H1 (cell line): Measurements from ENCODE around the gene ASIC2. TPM values are rescaled to one million over a fixed set of nuclear protein-coding genes. Genes with fewer than 3 reads are reported as not detected.

Source experiments
- CTCF ChIA-PET: fragments of 300-600 bp; sonication (Branson Sonifier 250); formaldehyde crosslinking; loops from one replicate; lab custom pipeline; 2021; ENCODE audit not compliant: partially characterized antibody; lab: Charles Lee
- POLR2A ChIA-PET: fragments of 300-600 bp; sonication (Branson Sonifier 250); formaldehyde crosslinking; loops from one replicate; lab custom pipeline; 2021; ENCODE audit warnings: inconsistent platforms; ENCODE audit not compliant: partially characterized antibody; lab: Charles Lee
- DNase-seq, 2 experiments: peaks; one replicate each; pipeline versions ENCODE4 v3.0.0 to v3.0.0-alpha.2; 2010 to 2022; ENCODE audit warnings: low spot score in 2 of 2, low read depth in 1 of 2, mixed read lengths in 1 of 2
- FAIRE-seq: peaks from 2 replicates; lab custom pipeline; 2011; peaks lifted over from hg19 to GRCh38; lab: Jason Lieb, UNC
- H2AFZ ChIP-seq: 2 replicates; pipeline ENCODE4 v1.8.1; 2012; ENCODE audit warnings: low read length, inconsistent platforms
- H2AK5ac ChIP-seq: 2 replicates; pipeline ENCODE4 v1.6.1; 2013; ENCODE audit warnings: low read depth, low read length
- H2BK120ac ChIP-seq: replicated peaks from 2 replicates; pipeline ENCODE3; 2013; ENCODE audit warnings: low read depth, low read length, inconsistent platforms
- H2BK12ac ChIP-seq: 2 replicates; pipeline ENCODE4 v1.6.1; 2013; ENCODE audit warnings: low read depth, low read length
- H2BK15ac ChIP-seq: 2 replicates; pipeline ENCODE4 v1.6.1; 2013; ENCODE audit warnings: low read length
- H2BK20ac ChIP-seq: 2 replicates; pipeline ENCODE4 v1.6.1; 2013; ENCODE audit warnings: low read length
- H2BK5ac ChIP-seq: 2 replicates; pipeline ENCODE4 v1.6.1; 2013; ENCODE audit warnings: low read depth, low read length
- H3K14ac ChIP-seq: 2 replicates; pipeline ENCODE4 v1.6.1; 2013; ENCODE audit warnings: inconsistent platforms; ENCODE audit not compliant: insufficient read length
- H3K18ac ChIP-seq: 2 replicates; pipeline ENCODE4 v1.6.1; 2013; ENCODE audit warnings: low read length; ENCODE audit errors: extremely low read depth
- H3K23ac ChIP-seq: 2 replicates; pipeline ENCODE4 v1.6.1; 2013; ENCODE audit warnings: inconsistent platforms; ENCODE audit not compliant: insufficient read length
- H3K23me2 ChIP-seq: 2 replicates; pipeline ENCODE4 v1.6.1; 2013; ENCODE audit warnings: low read depth, low read length
- H3K27ac ChIP-seq: 2 replicates; pipeline ENCODE4 v1.6.1; 2011; ENCODE audit warnings: low read depth, low read length, inconsistent platforms
- H3K27me3 ChIP-seq, 4 experiments: replicated peaks in 1 of 4; 1 replicate in 1 of 4; 2 replicates in 3 of 4; pipeline versions ENCODE4 v1.6.1 to v1.8.1; 2011 to 2013; ENCODE audit warnings: low read length in 3 of 4, mild to moderate bottlenecking in 3 of 4, inconsistent platforms in 2 of 4, mixed read lengths in 2 of 4, moderate library complexity in 1 of 4; ENCODE audit not compliant: control insufficient read depth in 3 of 4, insufficient read depth in 3 of 4; ENCODE audit errors: extremely low read depth in 1 of 4
- H3K36me3 ChIP-seq, 4 experiments: 2 replicates each; pipeline versions ENCODE4 v1.6.1 to v1.8.1; 2011 to 2013; ENCODE audit warnings: mild to moderate bottlenecking in 4 of 4, low read length in 3 of 4, moderate library complexity in 2 of 4, control low read depth in 1 of 4, inconsistent platforms in 1 of 4; ENCODE audit not compliant: insufficient read depth in 4 of 4, control insufficient read depth in 2 of 4
- H3K4ac ChIP-seq: replicated peaks from 2 replicates; pipeline ENCODE3; 2013; ENCODE audit warnings: low read length, low read depth, mixed read lengths, inconsistent platforms; ENCODE audit not compliant: insufficient read length
- H3K4me1 ChIP-seq, 4 experiments: replicated peaks in 1 of 4; 1 replicate in 1 of 4; 2 replicates in 3 of 4; pipeline versions ENCODE4 v1.6.1 to v1.8.1; 2011 to 2013; ENCODE audit warnings: low read length in 3 of 4, inconsistent platforms in 2 of 4, mixed read lengths in 1 of 4; ENCODE audit not compliant: insufficient read depth in 4 of 4, control insufficient read depth in 3 of 4
- H3K4me2 ChIP-seq, 2 experiments: 2 replicates each; pipeline versions ENCODE4 v1.6.1 to v1.8.1; 2011 to 2013; ENCODE audit warnings: low read depth in 2 of 2, low read length in 2 of 2, control low read depth in 1 of 2, inconsistent platforms in 1 of 2, mild to moderate bottlenecking in 1 of 2; ENCODE audit not compliant: insufficient read depth in 1 of 2
- H3K4me3 ChIP-seq, 4 experiments: fragments of 200-600, 300-600 bp in 1 of 4; sonication (generic), shearing (Covaris generic), sonication (Bioruptor Twin) in 1 of 4; 2 replicates each; pipeline versions ENCODE4 v1.5.1 to v1.8.1; 2011 to 2016; ENCODE audit warnings: low read length in 4 of 4, low read depth in 3 of 4, control low read depth in 2 of 4, inconsistent platforms in 2 of 4, mild to moderate bottlenecking in 2 of 4, mixed read lengths in 1 of 4, moderate library complexity in 1 of 4; ENCODE audit not compliant: insufficient read depth in 2 of 4; ENCODE audit errors: extremely low read depth in 1 of 4
- H3K56ac ChIP-seq: replicated peaks from 2 replicates; pipeline ENCODE3; 2013; ENCODE audit warnings: low read depth, mild to moderate bottlenecking, mixed read lengths, low read length, inconsistent platforms; ENCODE audit not compliant: insufficient read length
- H3K79me1 ChIP-seq: 2 replicates; pipeline ENCODE4 v1.6.1; 2013; ENCODE audit warnings: low read depth, low read length, control low read depth
- H3K79me2 ChIP-seq, 2 experiments: 2 replicates each; pipeline versions ENCODE4 v1.6.1 to v1.8.1; 2012 to 2013; ENCODE audit warnings: low read length in 2 of 2, mild to moderate bottlenecking in 2 of 2, inconsistent platforms in 1 of 2; ENCODE audit not compliant: insufficient read depth in 2 of 2, control insufficient read depth in 1 of 2
- H3K9ac ChIP-seq, 4 experiments: replicated peaks in 1 of 4; 1 replicate in 1 of 4; 2 replicates in 3 of 4; pipeline versions ENCODE4 v1.6.1 to v1.8.1; 2011 to 2013; ENCODE audit warnings: low read depth in 3 of 4, low read length in 3 of 4, control low read depth in 2 of 4, mild to moderate bottlenecking in 2 of 4, moderate library complexity in 2 of 4, inconsistent platforms in 1 of 4; ENCODE audit errors: extremely low read depth in 1 of 4
- H3K9me3 ChIP-seq, 2 experiments: 2 replicates each; pipeline versions ENCODE4 v1.6.1 to v1.8.1; 2012 to 2013; ENCODE audit warnings: mild to moderate bottlenecking in 2 of 2, moderate library complexity in 2 of 2, control low read depth in 1 of 2, inconsistent platforms in 1 of 2, low read depth in 1 of 2, low read length in 1 of 2, mixed read lengths in 1 of 2; ENCODE audit not compliant: insufficient read depth in 2 of 2
- H4K20me1 ChIP-seq, 2 experiments: replicated peaks in 1 of 2; 2 replicates each; pipeline versions ENCODE3 to v1.8.1; 2011 to 2013; ENCODE audit warnings: inconsistent platforms in 2 of 2, low read length in 2 of 2, mild to moderate bottlenecking in 1 of 2; ENCODE audit not compliant: insufficient read depth in 2 of 2, control insufficient read depth in 1 of 2
- H4K5ac ChIP-seq: 2 replicates; pipeline ENCODE4 v1.6.1; 2013; ENCODE audit warnings: low read length, low read depth, mixed read lengths, inconsistent platforms; ENCODE audit not compliant: insufficient read length
- H4K8ac ChIP-seq: 2 replicates; pipeline ENCODE4 v1.8.0; 2013; ENCODE audit warnings: mild to moderate bottlenecking, moderate library complexity, low read length, inconsistent platforms; ENCODE audit not compliant: insufficient read depth; ENCODE audit errors: extremely low read depth
- H4K91ac ChIP-seq: replicated peaks from 2 replicates; pipeline ENCODE3; 2013; ENCODE audit warnings: low read length, mixed read lengths, inconsistent platforms; ENCODE audit not compliant: insufficient read length
- CBX5 ChIP-seq: fragments of 300-800, 300-1000 bp; sonication (generic); IDR thresholded peaks from 2 replicates; pipeline ENCODE4 v1.7.1; 2016; ENCODE audit warnings: antibody characterized with exemption, low read length, low read depth
- CEBPB ChIP-seq: IDR thresholded peaks from 2 replicates; pipeline ENCODE4 v1.6.1; 2012; ENCODE audit warnings: low read depth, low read length
- JUND ChIP-seq: IDR thresholded peaks from 2 replicates; pipeline ENCODE4 v1.6.1; 2011; ENCODE audit warnings: mild to moderate bottlenecking, improper control_type of control experiment, low read length
- KDM1A ChIP-seq: fragments of 200-600, 300-600 bp; sonication (generic); IDR thresholded peaks from 2 replicates; pipeline ENCODE4 v1.7.1; 2016; ENCODE audit warnings: mild to moderate bottlenecking, low read length, borderline replicate concordance
- KDM5A ChIP-seq: fragments of 200-600 bp; IDR thresholded peaks from 2 replicates; pipeline ENCODE4 v1.7.1; 2012; ENCODE audit warnings: mild to moderate bottlenecking, low read length, inconsistent platforms, mixed read lengths
- POLR2A ChIP-seq, 2 experiments: IDR thresholded peaks; 1 replicate in 1 of 2; 2 replicates in 1 of 2; pipeline ENCODE4 v1.6.1; 2011; ENCODE audit warnings: low read depth in 2 of 2, low read length in 2 of 2, mild to moderate bottlenecking in 2 of 2; ENCODE audit errors: control extremely low read depth in 1 of 2
- RBBP5 ChIP-seq: IDR thresholded peaks from 2 replicates; pipeline ENCODE4 v1.7.1; 2012; ENCODE audit warnings: low read depth, mild to moderate bottlenecking, inconsistent platforms, low read length, moderate library complexity, borderline replicate concordance
- RNF2 ChIP-seq: fragments of 200-900, 300-1000 bp; sonication (generic); IDR thresholded peaks from 2 replicates; pipeline ENCODE4 v1.7.1; 2016; ENCODE audit warnings: borderline replicate concordance, low read depth, mild to moderate bottlenecking, antibody characterized with exemption, low read length; ENCODE audit not compliant: poor library complexity, severe bottlenecking; ENCODE audit errors: missing control alignments
- SIN3A ChIP-seq, 2 experiments: IDR thresholded peaks in 1 of 2; conservative IDR thresholded peaks in 1 of 2; 2 replicates each; pipeline ENCODE4 v1.6.1; 2011 to 2012; ENCODE audit warnings: low read length in 2 of 2, improper control_type of control experiment in 1 of 2, low read depth in 1 of 2, mild to moderate bottlenecking in 1 of 2
- SP1 ChIP-seq: IDR thresholded peaks from 2 replicates; pipeline ENCODE4 v1.6.1; 2011; ENCODE audit warnings: low read depth, low read length
- TAF7 ChIP-seq: optimal IDR thresholded peaks from 2 replicates; pipeline ENCODE3; 2011; ENCODE audit warnings: low read depth, mild to moderate bottlenecking, inconsistent platforms, low read length, moderate library complexity, borderline replicate concordance
- TBP ChIP-seq: IDR thresholded peaks from 2 replicates; pipeline ENCODE4 v1.6.1; 2011; ENCODE audit warnings: low read depth, low read length, improper control_type of control experiment
- USF2 ChIP-seq: IDR thresholded peaks from 2 replicates; pipeline ENCODE4 v1.6.1; 2011; ENCODE audit warnings: low read length, improper control_type of control experiment
- WGBS, 2 experiments: shearing (Covaris generic) in 1 of 2; methylation state at CpG; one replicate each; pipeline versions ENCODE4 v1.1.6 to v1.1.7; 2013 to 2015; ENCODE audit warnings: low lambda C conversion rate in 2 of 2, mixed read lengths in 2 of 2, inconsistent platforms in 1 of 2, low coverage in 1 of 2, missing lambda C conversion rate in 1 of 2; ENCODE audit not compliant: insufficient replicate concordance in 2 of 2, insufficient coverage in 1 of 2, insufficient read length in 1 of 2; ENCODE audit errors: extremely low coverage in 1 of 2, missing lambda C conversion rate in 1 of 2; 5-methylcytosine and 5-hydroxymethylcytosine counted together
- polyA plus RNA-seq, 7 experiments: library from polyadenylated mRNA; depleted of rRNA in 3 of 7; stranded (reverse) in 5 of 7; unstranded in 2 of 7; fragments of >200 nt in 5 of 7; fragments of 200-250 nt in 2 of 7; gene quantifications; 1 replicate in 5 of 7; 2 replicates in 1 of 7; 4 replicates in 1 of 7; pipeline versions ENCODE4 v1.2.1 to v1.2.3, GENCODE V29; 2011 to 2013; ENCODE audit warnings: missing spikeins in 2 of 7, mixed read lengths in 2 of 7
- total RNA-seq: library from RNA; stranded (reverse); fragmentation: NEBNext Ultra II Directional; extraction: Animal tissue kit (Norgen Biotek cat#: 25700); gene quantifications from 2 replicates; pipeline ENCODE4 v1.2.1, GENCODE V29; 2021

ASIC2 gene
- total and polyA plus RNA-seq, 2 of the 8 experiments (the other 6 are each of a cell fraction or from before 2014, with no cell fraction given): 0.86 to 1.2 TPM

DNA sequence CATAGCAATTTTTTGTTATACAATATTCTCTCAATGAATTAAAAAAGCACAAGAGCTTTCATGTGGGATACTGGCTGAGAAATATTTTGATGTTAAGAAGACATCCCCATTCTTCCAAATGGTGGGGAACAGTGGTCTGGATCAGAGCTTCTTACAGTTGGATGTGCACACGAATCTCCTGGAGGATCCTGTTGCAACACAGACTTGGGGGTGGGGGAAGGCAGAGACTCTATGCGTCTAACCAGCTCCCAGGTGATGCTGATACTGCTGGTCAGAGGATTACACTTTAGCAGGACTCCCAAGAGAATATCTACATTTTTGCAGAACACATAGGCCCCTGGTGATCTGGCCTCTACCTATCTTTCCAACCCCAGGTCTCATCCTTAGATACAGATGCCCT is 193.2 kb downstream of the ASIC2 start:
- Histone ChIP-seq H3K23ac (no peak overlapping the region), H2BK120ac (no peak overlapping the region), H3K27me3 (no peaks in the 10 kb centered on the region), H2AFZ (no peak overlapping the region), H2BK15ac (no peak overlapping the region), H4K20me1 (no peaks in the 10 kb centered on the region), H3K9ac (no peak overlapping the region), H3K4ac (no peak overlapping the region), H2BK5ac (no peak overlapping the region), H3K4me1 (no peaks in the 10 kb centered on the region), H3K79me2 (no peaks in the 10 kb centered on the region), H3K27ac (no peak overlapping the region), H3K14ac (no peak overlapping the region), H2BK12ac (no peak overlapping the region), H3K23me2 (0 out of 2 replicates have a peak, but pooled peaks cover 1% of the 10 kb centered on the region), H3K56ac (no peak overlapping the region), H3K79me1 (no peaks in the 10 kb centered on the region), H4K8ac (no peak overlapping the region), H3K4me3 (no peak overlapping the region), H2BK20ac (no peak overlapping the region), H2AK5ac (no peak overlapping the region), H4K5ac (no peak overlapping the region), H3K36me3 (no peaks in the 10 kb centered on the region), H3K9me3 (no peaks in the 10 kb centered on the region), H3K18ac (no peak overlapping the region), H3K4me2 (no peak overlapping the region), H4K91ac (no peak overlapping the region)
- no peak for DNase-seq
- 89% methylated on average over 2 of the region's 2 CpGs; no CpG with 5 or more reads in 1 of the 2 experiments for WGBS, 2 experiments
- ChIA-PET CTCF (no interaction called here), POLR2A (no interaction called here)
- no peak for FAIRE-seq
- TF ChIP-seq TAF7 (no peak), KDM1A (no peak), POLR2A (IDR thresholded peaks at IDR 0.05; ENCODE audit: control extremely low read depth in 1 of 2, low read depth in 2 of 2, low read length in 2 of 2) (no peak), RBBP5 (no peak), KDM5A (no peak), TBP (no peak), CEBPB (no peak), RNF2 (no peak), SIN3A (conservative IDR thresholded peaks at IDR 0.05 in 1 of 2, IDR thresholded peaks at IDR 0.05 in 1 of 2; ENCODE audit: low read depth in 1 of 2, low read length in 2 of 2) (no peak), SP1 (no peak), JUND (no peak), USF2 (no peak), CBX5 (no peak)
